Transverse colon (tissue), 3 donors: Measurements from ENCODE around the gene SCTR.

Source experiments
- EP300 ChIP-seq: sonication (generic); formaldehyde crosslinking; IDR thresholded peaks from one replicate; pipeline ENCODE4 v1.6.1; 2017; ENCODE audit warnings: antibody characterized with exemption, low read depth
- TF ChIP-seq, protein P1 (sequence below), 5 experiments: fragments of 200-600 bp in 3 of 5; fragments of 450-650 bp in 2 of 5; sonication (generic) in 3 of 5; IDR thresholded peaks; 1 replicate in 2 of 5; 2 replicates in 3 of 5; pipeline ENCODE4 v1.5.1; 2016 to 2017; ENCODE audit warnings: antibody characterized with exemption in 5 of 5, inconsistent platforms in 3 of 5, mild to moderate bottlenecking in 2 of 5, moderate library complexity in 1 of 5

DNA sequence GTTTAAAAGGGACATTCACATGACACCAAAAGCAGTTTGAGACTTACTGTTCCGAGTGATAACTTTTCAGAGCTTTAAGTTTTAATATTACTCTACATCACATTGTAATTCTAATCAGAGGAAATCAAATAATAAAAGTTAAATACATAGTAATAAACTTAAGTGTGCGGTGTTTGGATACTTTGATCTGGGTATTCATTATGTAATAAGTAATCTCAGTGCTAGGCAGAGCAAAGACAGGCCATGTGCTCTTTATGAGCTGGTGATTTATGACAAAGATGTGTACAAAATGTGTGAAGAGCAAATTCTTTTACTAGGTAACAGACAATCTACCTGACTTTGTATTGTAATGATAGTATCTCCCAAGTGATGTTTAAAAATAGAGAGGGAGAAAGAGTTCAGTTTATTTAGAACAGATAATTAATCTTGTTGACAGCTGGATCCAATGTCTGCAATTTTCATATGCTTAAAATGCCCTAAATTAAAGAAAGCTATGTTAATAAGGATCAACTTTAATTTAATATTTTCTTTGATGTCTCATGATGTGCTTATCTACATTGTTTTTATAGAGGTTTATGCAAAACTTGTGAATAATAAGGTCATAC, 24.3 kb upstream of the SCTR start:
- TF ChIP-seq, protein P1, sequence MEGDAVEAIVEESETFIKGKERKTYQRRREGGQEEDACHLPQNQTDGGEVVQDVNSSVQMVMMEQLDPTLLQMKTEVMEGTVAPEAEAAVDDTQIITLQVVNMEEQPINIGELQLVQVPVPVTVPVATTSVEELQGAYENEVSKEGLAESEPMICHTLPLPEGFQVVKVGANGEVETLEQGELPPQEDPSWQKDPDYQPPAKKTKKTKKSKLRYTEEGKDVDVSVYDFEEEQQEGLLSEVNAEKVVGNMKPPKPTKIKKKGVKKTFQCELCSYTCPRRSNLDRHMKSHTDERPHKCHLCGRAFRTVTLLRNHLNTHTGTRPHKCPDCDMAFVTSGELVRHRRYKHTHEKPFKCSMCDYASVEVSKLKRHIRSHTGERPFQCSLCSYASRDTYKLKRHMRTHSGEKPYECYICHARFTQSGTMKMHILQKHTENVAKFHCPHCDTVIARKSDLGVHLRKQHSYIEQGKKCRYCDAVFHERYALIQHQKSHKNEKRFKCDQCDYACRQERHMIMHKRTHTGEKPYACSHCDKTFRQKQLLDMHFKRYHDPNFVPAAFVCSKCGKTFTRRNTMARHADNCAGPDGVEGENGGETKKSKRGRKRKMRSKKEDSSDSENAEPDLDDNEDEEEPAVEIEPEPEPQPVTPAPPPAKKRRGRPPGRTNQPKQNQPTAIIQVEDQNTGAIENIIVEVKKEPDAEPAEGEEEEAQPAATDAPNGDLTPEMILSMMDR (IDR thresholded peaks at IDR 0.05) = no peak
- TF ChIP-seq EP300 = no peak
